NB4 (cell line): ENCODE measurements around the gene GNG7.

Experiments used
- MYC ChIP-seq: IDR thresholded peaks from 2 replicates; pipeline ENCODE4 v1.6.1; 2011; ENCODE audit warnings: low read depth, low read length
- POLR2A ChIP-seq: IDR thresholded peaks from 2 replicates; pipeline ENCODE4 v1.6.1; 2011; ENCODE audit warnings: mild to moderate bottlenecking; ENCODE audit not compliant: insufficient read length; ENCODE audit errors: extremely low read depth
- TF ChIP-seq, protein P1 (sequence below): IDR thresholded peaks from one replicate; pipeline ENCODE4 v1.5.1; 2012; ENCODE audit warnings: low read depth, low read length
- TF ChIP-seq, protein P2 (sequence below): IDR thresholded peaks from 2 replicates; pipeline ENCODE4 v1.6.1; 2011; ENCODE audit warnings: low read depth, low read length

DNA sequence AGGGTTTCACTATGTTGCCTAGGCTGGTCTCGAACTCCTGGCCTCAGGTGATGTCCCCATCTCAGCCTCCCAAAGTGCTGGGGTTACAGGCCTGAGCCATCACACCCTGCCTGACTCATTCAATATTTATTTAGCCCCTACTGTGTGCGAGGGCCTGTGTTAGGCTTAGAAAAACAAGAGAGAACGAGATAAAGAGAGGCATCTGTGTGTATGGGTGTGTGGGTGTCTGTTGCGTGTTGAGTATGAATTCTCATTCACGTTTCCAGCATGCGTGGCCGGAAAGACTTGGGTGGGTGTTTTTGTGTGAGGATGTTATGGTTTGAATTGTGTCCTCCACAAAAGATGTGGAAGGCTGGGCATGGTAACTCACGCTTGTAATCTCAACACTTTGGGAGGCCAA lies 217.1 kb downstream of the GNG7 start:
- TF ChIP-seq, protein P1, sequence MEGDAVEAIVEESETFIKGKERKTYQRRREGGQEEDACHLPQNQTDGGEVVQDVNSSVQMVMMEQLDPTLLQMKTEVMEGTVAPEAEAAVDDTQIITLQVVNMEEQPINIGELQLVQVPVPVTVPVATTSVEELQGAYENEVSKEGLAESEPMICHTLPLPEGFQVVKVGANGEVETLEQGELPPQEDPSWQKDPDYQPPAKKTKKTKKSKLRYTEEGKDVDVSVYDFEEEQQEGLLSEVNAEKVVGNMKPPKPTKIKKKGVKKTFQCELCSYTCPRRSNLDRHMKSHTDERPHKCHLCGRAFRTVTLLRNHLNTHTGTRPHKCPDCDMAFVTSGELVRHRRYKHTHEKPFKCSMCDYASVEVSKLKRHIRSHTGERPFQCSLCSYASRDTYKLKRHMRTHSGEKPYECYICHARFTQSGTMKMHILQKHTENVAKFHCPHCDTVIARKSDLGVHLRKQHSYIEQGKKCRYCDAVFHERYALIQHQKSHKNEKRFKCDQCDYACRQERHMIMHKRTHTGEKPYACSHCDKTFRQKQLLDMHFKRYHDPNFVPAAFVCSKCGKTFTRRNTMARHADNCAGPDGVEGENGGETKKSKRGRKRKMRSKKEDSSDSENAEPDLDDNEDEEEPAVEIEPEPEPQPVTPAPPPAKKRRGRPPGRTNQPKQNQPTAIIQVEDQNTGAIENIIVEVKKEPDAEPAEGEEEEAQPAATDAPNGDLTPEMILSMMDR = no peak
- TF ChIP-seq POLR2A (no peak), MYC (no peak)
- TF ChIP-seq, protein P2, sequence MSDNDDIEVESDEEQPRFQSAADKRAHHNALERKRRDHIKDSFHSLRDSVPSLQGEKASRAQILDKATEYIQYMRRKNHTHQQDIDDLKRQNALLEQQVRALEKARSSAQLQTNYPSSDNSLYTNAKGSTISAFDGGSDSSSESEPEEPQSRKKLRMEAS = no peak
